Fibroblast of lung (primary cell): ENCODE results near the gene PPP3R1. TPM values are rescaled to one million over a fixed set of nuclear protein-coding genes. Genes with fewer than 3 reads are reported as not detected.
A peak's percentile ranks its signal among the peaks of the same experiment; 100 is the strongest.

ENCODE experiments used
- DNase-seq, 2 donors: peaks; one replicate each; pipeline versions ENCODE4 v3.0.0 to v3.0.0-alpha.2; 2010; ENCODE audit warnings: low read depth in 2 of 2
- H2AFZ ChIP-seq: 2 replicates; pipeline ENCODE4 v1.5.1; 2012; ENCODE audit warnings: low read length, control low read depth, inconsistent platforms
- H3K27ac ChIP-seq: 2 replicates; pipeline ENCODE4 v1.5.1; 2011; ENCODE audit warnings: low read length, control low read depth; ENCODE audit not compliant: insufficient read depth
- H3K27me3 ChIP-seq: 2 replicates; pipeline ENCODE4 v1.5.1; 2011; ENCODE audit warnings: mild to moderate bottlenecking, low read length; ENCODE audit not compliant: control insufficient read depth, insufficient read depth
- H3K36me3 ChIP-seq: 2 replicates; pipeline ENCODE4 v1.5.1; 2011; ENCODE audit warnings: low read length; ENCODE audit not compliant: control insufficient read depth, insufficient read depth
- H3K4me1 ChIP-seq: 2 replicates; pipeline ENCODE4 v1.5.1; 2011; ENCODE audit warnings: low read length; ENCODE audit not compliant: control insufficient read depth, insufficient read depth; ENCODE audit errors: extremely low read depth
- H3K4me2 ChIP-seq: 2 replicates; pipeline ENCODE4 v1.5.1; 2011; ENCODE audit warnings: low read length, control low read depth; ENCODE audit not compliant: insufficient read depth; ENCODE audit errors: extremely low read depth
- H3K4me3 ChIP-seq, 4 experiments: fragments of 200-600 bp in 1 of 4; sonication (generic) in 1 of 4; replicated peaks in 1 of 4; 2 replicates each; pipeline ENCODE4 v1.5.1; 2011 to 2016; ENCODE audit warnings: low read length in 4 of 4, low read depth in 3 of 4, mild to moderate bottlenecking in 3 of 4, control low read depth in 2 of 4, inconsistent platforms in 1 of 4, mixed read lengths in 1 of 4; ENCODE audit not compliant: insufficient read depth in 1 of 4; ENCODE audit errors: control extremely low read depth in 1 of 4
- H3K79me2 ChIP-seq: 2 replicates; pipeline ENCODE4 v1.5.1; 2012; ENCODE audit warnings: mild to moderate bottlenecking, low read length, inconsistent platforms; ENCODE audit not compliant: control insufficient read depth, insufficient read depth
- H3K9ac ChIP-seq: 2 replicates; pipeline ENCODE4 v1.5.1; 2011; ENCODE audit warnings: mild to moderate bottlenecking, low read length, control low read depth; ENCODE audit not compliant: insufficient read depth
- H3K9me3 ChIP-seq: 2 replicates; pipeline ENCODE4 v1.5.1; 2012; ENCODE audit warnings: low read depth, low read length; ENCODE audit not compliant: control insufficient read depth, insufficient read depth
- H4K20me1 ChIP-seq: 2 replicates; pipeline ENCODE4 v1.5.1; 2011; ENCODE audit warnings: low read length; ENCODE audit not compliant: control insufficient read depth, insufficient read depth; ENCODE audit errors: extremely low read depth
- CTCF ChIP-seq, 2 donors: IDR thresholded peaks in 1 of 2; conservative IDR thresholded peaks in 1 of 2; 1 replicate in 1 of 2; 2 replicates in 1 of 2; pipeline ENCODE4 v1.5.1; 2011 to 2012; ENCODE audit warnings: low read length in 2 of 2, control low read depth in 1 of 2, inconsistent platforms in 1 of 2, low read depth in 1 of 2, mild to moderate bottlenecking in 1 of 2
- EZH2 ChIP-seq: IDR thresholded peaks from 2 replicates; pipeline ENCODE4 v1.5.1; 2012; ENCODE audit warnings: low read length, control low read depth, mild to moderate bottlenecking; ENCODE audit errors: missing control alignments
- polyA plus RNA-seq, 2 donors: library from polyadenylated mRNA; depleted of rRNA in 1 of 2; stranded (reverse) in 1 of 2; unstranded in 1 of 2; fragments of >200 nt; gene quantifications; 2 replicates each; pipeline ENCODE4 v1.2.1, GENCODE V29; 2011 to 2012; ENCODE audit warnings: missing spikeins in 1 of 2
- total RNA-seq: library from RNA; depleted of rRNA; stranded (reverse); fragments of >200 nt; gene quantifications from 2 replicates; pipeline ENCODE4 v1.2.1, GENCODE V29; 2014

The PPP3R1 gene
- total and polyA plus RNA-seq, 2 donors (not counting 1 experiment from before 2014, with no cell fraction given), result 22.8 to 51.3 TPM

DNA sequence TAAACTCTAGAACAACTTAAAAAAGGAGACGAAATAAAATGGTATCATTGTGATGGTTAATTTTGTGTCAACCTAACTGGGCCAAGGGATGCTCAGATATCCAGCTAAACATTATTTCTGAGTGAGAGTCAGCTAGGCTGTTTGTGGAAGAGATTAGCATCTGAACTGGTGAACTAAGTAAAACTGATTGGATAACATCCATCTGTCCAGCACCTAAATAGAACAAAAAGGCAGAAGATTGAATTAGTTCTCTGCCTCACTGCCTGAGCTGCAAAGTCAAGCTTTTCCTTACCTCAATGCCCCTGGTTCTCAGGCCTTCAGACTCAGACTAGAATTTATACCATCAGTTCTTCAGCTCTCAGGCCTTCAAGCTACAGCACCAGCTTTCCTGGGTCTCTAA lies 30.0 kb downstream of the PPP3R1 start:
- no peak for DNase-seq
- TF ChIP-seq CTCF (conservative IDR thresholded peaks at IDR 0.05 in 1 of 2, IDR thresholded peaks at IDR 0.05 in 1 of 2; ENCODE audit: low read depth in 1 of 2, low read length in 2 of 2) (no peak), EZH2 (no peak)
- Histone ChIP-seq H3K9me3 (no peaks in the 10 kb centered on the region), H3K4me3 (no peak overlapping the region), H3K9ac (no peak overlapping the region), H3K4me1 (no peaks in the 10 kb centered on the region), H3K79me2 (peaks cover 96% of the 10 kb centered on the region), H2AFZ (no peak overlapping the region), H3K4me2 (no peak overlapping the region), H3K27me3 (no peaks in the 10 kb centered on the region), H3K27ac (no peak overlapping the region), H4K20me1 (no peaks in the 10 kb centered on the region), H3K36me3 (no peaks in the 10 kb centered on the region)

- H3K9me3 ChIP-seq, result no peaks in the 10 kb centered on the region
- no peak overlapping the region for H3K4me3 ChIP-seq
- no peak overlapping the region for H3K4me2 ChIP-seq
- H3K4me1 ChIP-seq, result no peaks in the 10 kb centered on the region
- H4K20me1 ChIP-seq, result no peaks in the 10 kb centered on the region
- no peak overlapping the region for H3K27ac ChIP-seq
- H3K36me3 ChIP-seq, result no peaks in the 10 kb centered on the region
- TF ChIP-seq CTCF (conservative IDR thresholded peaks at IDR 0.05 in 1 of 2, IDR thresholded peaks at IDR 0.05 in 1 of 2; ENCODE audit: low read depth in 1 of 2, low read length in 2 of 2), result no peak
- TF ChIP-seq EZH2, result no peak
- no peak overlapping the region for H2AFZ ChIP-seq
- H3K9ac ChIP-seq, result no peak overlapping the region
- DNase-seq, result no peak
- H3K79me2 ChIP-seq, result peaks cover 96% of the 10 kb centered on the region
- no peaks in the 10 kb centered on the region for H3K27me3 ChIP-seq
Observed at GRCh38 chr2:68218343-68218901, 33.9 kb downstream of the PPP3R1 start.

GRCh38 chr2:68217729-68218128 lies 34.6 kb downstream of the PPP3R1 start:
- DNase-seq, result no peak
- Histone ChIP-seq H3K4me1 (no peaks in the 10 kb centered on the region), H3K79me2 (peaks cover 96% of the 10 kb centered on the region), H3K4me2 (peak overlapping the region; percentile 4), H3K9ac (no peak overlapping the region), H3K27ac (no peak overlapping the region), H2AFZ (no peak overlapping the region), H3K4me3 (no peak overlapping the region), H3K27me3 (no peaks in the 10 kb centered on the region), H3K36me3 (no peaks in the 10 kb centered on the region), H4K20me1 (no peaks in the 10 kb centered on the region), H3K9me3 (no peaks in the 10 kb centered on the region)
- TF ChIP-seq EZH2 (no peak), CTCF (conservative IDR thresholded peaks at IDR 0.05 in 1 of 2, IDR thresholded peaks at IDR 0.05 in 1 of 2; ENCODE audit: low read depth in 1 of 2, low read length in 2 of 2) (no peak)
